SK-N-SH treated with all-trans-retinoic acid at 6 μM for 48 hours (cell line): ENCODE results near the gene CHST11.

Source experiments
- ATAC-seq: fragments of 200-7000 bp; cut with Tn5 transposase; 3 replicates; pipeline ENCODE4 v1.9.1; 2020; ENCODE audit warnings: mild to moderate bottlenecking, moderate library complexity
- ARNTL ChIP-seq: fragments of 450-650 bp; formaldehyde crosslinking; IDR thresholded peaks from 2 replicates; pipeline ENCODE4 v1.5.0; 2020; ENCODE audit warnings: low read depth, mild to moderate bottlenecking, moderate library complexity, borderline replicate concordance
- BACH2 ChIP-seq: fragments of 250-450 bp; sonication (Bioruptor Pico); IDR thresholded peaks from 2 replicates; pipeline ENCODE4 v1.9.0; 2021; ENCODE audit warnings: mild to moderate bottlenecking, borderline replicate concordance
- CSDC2 ChIP-seq: fragments of 250-450 bp; sonication (Bioruptor Pico); IDR thresholded peaks from 2 replicates; pipeline ENCODE4 v1.5.0; 2020; ENCODE audit warnings: mild to moderate bottlenecking, moderate library complexity
- CSRNP3 ChIP-seq: fragments of 250-450 bp; sonication (Bioruptor Pico); IDR thresholded peaks from 2 replicates; pipeline ENCODE4 v1.5.1; 2021; ENCODE audit warnings: mild to moderate bottlenecking, moderate library complexity
- ESRRG ChIP-seq: fragments of 250-450 bp; sonication (Bioruptor Pico); IDR thresholded peaks from 2 replicates; pipeline ENCODE4 v1.6.1; 2021; ENCODE audit warnings: mild to moderate bottlenecking
- GLIS3 ChIP-seq: fragments of 250-450 bp; sonication (Bioruptor Pico); IDR thresholded peaks from 2 replicates; pipeline ENCODE4 v1.5.0; 2020; ENCODE audit warnings: mild to moderate bottlenecking, moderate library complexity
- ISL1 ChIP-seq: fragments of 250-450 bp; sonication (Bioruptor Pico); IDR thresholded peaks from 2 replicates; pipeline ENCODE4 v2.1.2; 2022; ENCODE audit warnings: mild to moderate bottlenecking, moderate library complexity
- RARB ChIP-seq: fragments of 250-450 bp; sonication (Bioruptor Pico); IDR thresholded peaks from 2 replicates; pipeline ENCODE4 v1.8.0; 2021; ENCODE audit warnings: mild to moderate bottlenecking, moderate library complexity
- TCF4 ChIP-seq: fragments of 250-450 bp; sonication (Bioruptor Pico); IDR thresholded peaks from 2 replicates; pipeline ENCODE4 v1.8.0; 2021; ENCODE audit warnings: mild to moderate bottlenecking, moderate library complexity, borderline replicate concordance
- TOX ChIP-seq: fragments of 250-450 bp; sonication (Bioruptor Pico); IDR thresholded peaks from 2 replicates; pipeline ENCODE4 v1.8.0; 2021; ENCODE audit warnings: mild to moderate bottlenecking, moderate library complexity, borderline replicate concordance
- TSHZ2 ChIP-seq: fragments of 250-450 bp; sonication (Bioruptor Pico); IDR thresholded peaks from 2 replicates; pipeline ENCODE4 v1.5.0; 2020; ENCODE audit warnings: mild to moderate bottlenecking, moderate library complexity
- ZC3H10 ChIP-seq: fragments of 250-450 bp; sonication (Bioruptor Pico); IDR thresholded peaks from 2 replicates; pipeline ENCODE4 v1.5.1; 2021; ENCODE audit warnings: mild to moderate bottlenecking, moderate library complexity
- ZFP3 ChIP-seq: fragments of 250-450 bp; sonication (Bioruptor Pico); IDR thresholded peaks from 2 replicates; pipeline ENCODE4 v1.5.0; 2020; ENCODE audit warnings: mild to moderate bottlenecking, moderate library complexity
- ZFP30 ChIP-seq: fragments of 450-650 bp; formaldehyde crosslinking; IDR thresholded peaks from 2 replicates; pipeline ENCODE4 v1.5.0; 2022; ENCODE audit warnings: mild to moderate bottlenecking, moderate library complexity
- ZNF565 ChIP-seq: fragments of 450-650 bp; formaldehyde crosslinking; conservative IDR thresholded peaks from 2 replicates; pipeline ENCODE4 v1.5.0; 2020; ENCODE audit warnings: low read depth, mild to moderate bottlenecking, moderate library complexity
- ZNF70 ChIP-seq: fragments of 450-650 bp; formaldehyde crosslinking; IDR thresholded peaks from 2 replicates; pipeline ENCODE4 v1.5.0; 2020; ENCODE audit warnings: mild to moderate bottlenecking, moderate library complexity
- ZNF8 ChIP-seq: fragments of 450-650 bp; formaldehyde crosslinking; IDR thresholded peaks from 2 replicates; pipeline ENCODE4 v1.5.0; 2020; ENCODE audit warnings: mild to moderate bottlenecking, moderate library complexity
- TF ChIP-seq, protein P1 (sequence below): fragments of 250-450 bp; sonication (Bioruptor Pico); IDR thresholded peaks from 2 replicates; pipeline ENCODE4 v1.8.0; 2020; ENCODE audit warnings: mild to moderate bottlenecking, moderate library complexity, borderline replicate concordance
- TF ChIP-seq, protein P2 (sequence below): fragments of 250-450 bp; sonication (Bioruptor Pico); IDR thresholded peaks from 2 replicates; pipeline ENCODE4 v1.8.0; 2021; ENCODE audit warnings: low read depth, mild to moderate bottlenecking, moderate library complexity, borderline replicate concordance

Gene CHST11

DNA sequence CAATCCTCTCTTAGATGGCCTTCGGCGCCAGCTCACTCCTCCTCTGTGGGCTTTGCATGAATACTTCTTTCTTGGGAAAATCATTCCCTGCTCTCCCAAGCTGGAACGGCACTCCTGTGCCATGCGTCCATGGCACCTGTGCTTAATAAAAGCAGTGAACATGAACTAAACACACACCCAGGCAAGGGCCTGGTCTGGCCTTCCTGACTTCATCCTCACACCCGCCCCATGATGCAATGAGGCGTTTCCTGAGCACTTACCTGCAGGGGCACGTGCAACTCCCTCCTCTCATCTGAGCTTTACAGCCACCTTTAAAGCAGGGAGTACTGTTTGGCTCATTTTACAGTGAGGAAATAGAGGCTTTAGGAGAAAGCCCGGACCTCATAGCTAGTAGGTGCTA, 281.6 kb downstream of the CHST11 start:
- TF ChIP-seq CSRNP3 (no peak), ZNF565 (CRISPR knock-in tag) (no peak), ESRRG (CRISPR knock-in tag) (no peak), ZFP30 (CRISPR knock-in tag) (no peak), ARNTL (CRISPR knock-in tag) (no peak), TCF4 (CRISPR knock-in tag) (no peak), ZNF70 (no peak), BACH2 (CRISPR knock-in tag) (no peak), CSDC2 (no peak), RARB (CRISPR knock-in tag) (no peak)
- TF ChIP-seq, protein P1, sequence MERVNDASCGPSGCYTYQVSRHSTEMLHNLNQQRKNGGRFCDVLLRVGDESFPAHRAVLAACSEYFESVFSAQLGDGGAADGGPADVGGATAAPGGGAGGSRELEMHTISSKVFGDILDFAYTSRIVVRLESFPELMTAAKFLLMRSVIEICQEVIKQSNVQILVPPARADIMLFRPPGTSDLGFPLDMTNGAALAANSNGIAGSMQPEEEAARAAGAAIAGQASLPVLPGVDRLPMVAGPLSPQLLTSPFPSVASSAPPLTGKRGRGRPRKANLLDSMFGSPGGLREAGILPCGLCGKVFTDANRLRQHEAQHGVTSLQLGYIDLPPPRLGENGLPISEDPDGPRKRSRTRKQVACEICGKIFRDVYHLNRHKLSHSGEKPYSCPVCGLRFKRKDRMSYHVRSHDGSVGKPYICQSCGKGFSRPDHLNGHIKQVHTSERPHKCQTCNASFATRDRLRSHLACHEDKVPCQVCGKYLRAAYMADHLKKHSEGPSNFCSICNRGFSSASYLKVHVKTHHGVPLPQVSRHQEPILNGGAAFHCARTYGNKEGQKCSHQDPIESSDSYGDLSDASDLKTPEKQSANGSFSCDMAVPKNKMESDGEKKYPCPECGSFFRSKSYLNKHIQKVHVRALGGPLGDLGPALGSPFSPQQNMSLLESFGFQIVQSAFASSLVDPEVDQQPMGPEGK (CRISPR knock-in tag) = no peak
- TF ChIP-seq, protein P2, sequence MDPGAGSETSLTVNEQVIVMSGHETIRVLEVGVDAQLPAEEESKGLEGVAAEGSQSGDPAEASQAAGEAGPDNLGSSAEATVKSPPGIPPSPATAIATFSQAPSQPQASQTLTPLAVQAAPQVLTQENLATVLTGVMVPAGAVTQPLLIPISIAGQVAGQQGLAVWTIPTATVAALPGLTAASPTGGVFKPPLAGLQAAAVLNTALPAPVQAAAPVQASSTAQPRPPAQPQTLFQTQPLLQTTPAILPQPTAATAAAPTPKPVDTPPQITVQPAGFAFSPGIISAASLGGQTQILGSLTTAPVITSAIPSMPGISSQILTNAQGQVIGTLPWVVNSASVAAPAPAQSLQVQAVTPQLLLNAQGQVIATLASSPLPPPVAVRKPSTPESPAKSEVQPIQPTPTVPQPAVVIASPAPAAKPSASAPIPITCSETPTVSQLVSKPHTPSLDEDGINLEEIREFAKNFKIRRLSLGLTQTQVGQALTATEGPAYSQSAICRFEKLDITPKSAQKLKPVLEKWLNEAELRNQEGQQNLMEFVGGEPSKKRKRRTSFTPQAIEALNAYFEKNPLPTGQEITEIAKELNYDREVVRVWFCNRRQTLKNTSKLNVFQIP (CRISPR knock-in tag) = no peak
- no peak for ATAC-seq

- ATAC-seq = no peak
- TF ChIP-seq CSDC2 (no peak), ZC3H10 (no peak), ISL1 (CRISPR knock-in tag) (no peak), ZNF565 (CRISPR knock-in tag) (no peak), ZFP30 (CRISPR knock-in tag) (no peak), TOX (CRISPR knock-in tag) (no peak), ARNTL (CRISPR knock-in tag) (no peak), ZNF70 (no peak), GLIS3 (CRISPR knock-in tag) (no peak), ESRRG (CRISPR knock-in tag) (no peak), TCF4 (CRISPR knock-in tag) (no peak), ZNF8 (CRISPR knock-in tag) (no peak), CSRNP3 (no peak), ZFP3 (CRISPR knock-in tag) (no peak), TSHZ2 (CRISPR knock-in tag) (no peak)
- TF ChIP-seq, protein P1 (CRISPR knock-in tag) = no peak
- TF ChIP-seq, protein P2 (CRISPR knock-in tag) = no peak
Measured at GRCh38 chr12:104738776-104739642, 282.3 kb downstream of the CHST11 start.
